GM13976 (cell line): ENCODE measurements around the gene RASSF8.

Source experiments
- DNase-seq: peaks from one replicate; pipeline ENCODE4 v3.0.0; 2012; ENCODE audit warnings: low spot score
- CTCF ChIP-seq: IDR thresholded peaks from 2 replicates; pipeline ENCODE4 v1.5.1; 2012; ENCODE audit warnings: borderline replicate concordance, mild to moderate bottlenecking; ENCODE audit not compliant: insufficient read depth; ENCODE audit errors: extremely low read depth, missing control alignments, control extremely low read depth
- in situ Hi-C: fragments of 300-500 bp; cut with MboI; formaldehyde crosslinking; loops from one replicate; pipeline ENCODE4 v1.12.0; 2022; ENCODE audit warnings: low sequenced_read_pairs, mixed read lengths, inconsistent platforms; ENCODE audit not compliant: unreplicated experiment

Gene RASSF8

GRCh38 chr12:25993901-25994651 lies 35.6 kb downstream of the RASSF8 start:
- in situ Hi-C loops, result no loop called here
- DNase-seq, result no peak
- TF ChIP-seq CTCF, result no peak

GRCh38 chr12:25994901-25995625 lies 36.6 kb downstream of the RASSF8 start:
- no peak for TF ChIP-seq CTCF
- in situ Hi-C loops, result no loop called here

GRCh38 chr12:25995906-25996305 lies 37.4 kb downstream of the RASSF8 start:
- in situ Hi-C loops, result no loop called here
- TF ChIP-seq CTCF, result no peak
- no peak for DNase-seq

More at GRCh38 chr12:25994901-25995625, 36.6 kb downstream of the RASSF8 start:
- DNase-seq, result no peak

- no peak for DNase-seq
- no peak for TF ChIP-seq CTCF
Observed at GRCh38 chr12:25996677-25997076, 38.2 kb downstream of the RASSF8 start.

GRCh38 chr12:25997201-25997963 lies 38.9 kb downstream of the RASSF8 start:
- no peak for DNase-seq
- no peak for TF ChIP-seq CTCF
- in situ Hi-C loops, result no loop called here

More at GRCh38 chr12:25996677-25997076, 38.2 kb downstream of the RASSF8 start:
- in situ Hi-C loops, result no loop called here

- in situ Hi-C loops, result no loop called here
- TF ChIP-seq CTCF, result no peak
- no peak for DNase-seq
Observed at GRCh38 chr12:26000898-26001297, 42.4 kb downstream of the RASSF8 start.
